Inferior parietal cortex (tissue), 1 donor: Measurements from ENCODE around the gene PEAR1.

Source experiments
- DNase-seq: peaks from one replicate; pipeline ENCODE4 v3.0.0-alpha.2; 2016; ENCODE audit errors: extremely low spot score

Gene PEAR1

DNA sequence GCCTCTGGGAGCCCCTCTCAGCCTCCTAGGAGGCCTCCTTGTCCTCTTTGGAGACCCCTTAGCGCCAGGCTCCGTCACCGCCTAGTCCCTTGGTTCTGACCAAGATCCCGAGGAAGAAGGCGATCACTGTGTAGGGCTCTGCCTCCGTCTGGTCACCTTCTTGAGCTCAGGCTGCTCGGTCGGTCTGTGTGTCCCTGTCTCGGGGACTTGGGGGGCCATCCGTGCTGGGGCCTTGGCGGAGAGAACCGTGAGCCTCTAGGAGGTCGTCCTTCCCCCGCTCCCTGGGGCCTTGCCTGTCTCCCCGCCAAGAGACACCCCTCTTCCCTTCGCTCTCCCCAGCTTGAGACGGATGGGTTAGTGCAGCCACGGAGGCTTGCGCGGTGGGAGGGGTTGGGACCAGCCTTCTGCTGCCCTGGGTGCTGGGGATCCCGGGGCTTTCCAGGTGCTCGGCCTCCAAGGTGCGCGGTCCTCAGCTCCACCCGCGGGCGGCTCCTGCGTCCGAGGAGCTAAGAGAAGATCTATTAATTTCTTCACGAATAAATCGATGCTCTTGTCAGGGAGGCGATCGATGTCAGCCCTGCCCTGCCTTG is 33.9 kb upstream of the PEAR1 start:
- no peak for DNase-seq

- DNase-seq, result peak; percentile 59
These were observed 33.3 kb upstream of the PEAR1 start for GRCh38 chr1:156860113-156860627.

GRCh38 chr1:156860628-156861423 is 32.7 kb upstream of the PEAR1 start, which contains the start of gene NTRK1:
NTRK1 (plus strand) TSS chr1:156860865; CDS start chr1:156860935, 70 bp downstream.
- no peak for DNase-seq

- no peak for DNase-seq
These were observed 30.9 kb upstream of the PEAR1 start for GRCh38 chr1:156862584-156862983.

GRCh38 chr1:156862997-156863599 is 30.4 kb upstream of the PEAR1 start:
- no peak for DNase-seq

DNA sequence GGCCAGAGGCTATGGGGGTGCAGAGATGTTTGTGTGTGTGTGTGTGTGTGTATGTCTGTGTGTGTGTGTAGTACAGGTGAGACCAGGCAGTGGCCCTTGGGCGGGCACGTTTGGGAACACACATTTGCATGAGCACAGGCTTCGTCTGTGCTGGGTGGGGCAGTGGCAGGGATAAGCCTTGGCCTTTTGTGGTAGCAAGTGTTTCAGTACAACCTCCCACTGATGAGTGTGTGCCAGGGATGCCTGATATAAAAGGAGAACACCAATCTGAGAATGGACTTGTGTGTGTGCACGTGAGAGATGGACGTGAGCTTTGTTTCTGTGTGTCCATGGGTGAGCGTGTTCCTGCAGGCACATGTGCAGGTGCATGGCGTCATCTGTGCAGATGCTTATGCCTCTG is 29.9 kb upstream of the PEAR1 start:
- DNase-seq, result no peak

DNA sequence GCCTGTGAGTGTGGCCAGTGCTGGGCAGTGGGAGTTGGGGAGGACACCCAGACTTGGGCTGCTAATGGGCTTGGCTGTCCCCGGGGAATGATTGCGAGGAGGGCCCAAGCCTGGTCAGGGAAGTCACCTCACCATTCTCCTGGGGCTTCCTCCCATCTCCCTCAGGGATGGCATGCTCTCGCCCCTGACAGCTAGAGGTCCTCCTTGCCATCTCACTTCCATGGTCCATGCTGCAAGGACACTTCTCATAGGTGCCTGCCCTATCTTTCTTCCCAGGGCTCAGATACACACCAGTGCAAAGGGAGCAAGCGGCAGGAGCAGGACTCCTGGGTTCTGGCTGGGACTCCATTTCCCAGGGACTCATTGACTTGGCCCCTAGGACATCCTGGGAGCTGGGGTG is 28.7 kb upstream of the PEAR1 start:
- no peak for DNase-seq

- DNase-seq, result no peak
These were observed 28.3 kb upstream of the PEAR1 start for GRCh38 chr1:156865258-156865657.

DNA sequence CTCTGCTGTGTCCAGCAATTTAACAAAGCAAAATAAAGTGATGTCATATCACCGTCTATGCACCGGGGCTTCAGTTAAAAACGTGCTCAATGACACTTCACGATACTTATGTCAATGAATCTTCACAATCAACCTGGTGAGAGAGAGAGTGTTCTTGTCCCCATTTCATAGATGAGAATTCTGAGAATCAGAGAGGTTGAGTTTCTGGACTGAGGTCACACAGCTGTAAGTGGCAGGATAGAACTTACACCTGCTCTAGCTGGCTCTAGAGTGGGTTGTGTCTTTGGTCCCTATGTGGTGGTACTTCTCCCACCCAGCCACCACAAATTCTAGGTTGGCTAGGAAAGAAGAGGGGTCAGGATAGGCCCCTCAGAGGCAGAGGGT is 27.7 kb upstream of the PEAR1 start:
- DNase-seq, result no peak

- no peak for DNase-seq
These were observed 27.1 kb upstream of the PEAR1 start for GRCh38 chr1:156866249-156866909.

DNA sequence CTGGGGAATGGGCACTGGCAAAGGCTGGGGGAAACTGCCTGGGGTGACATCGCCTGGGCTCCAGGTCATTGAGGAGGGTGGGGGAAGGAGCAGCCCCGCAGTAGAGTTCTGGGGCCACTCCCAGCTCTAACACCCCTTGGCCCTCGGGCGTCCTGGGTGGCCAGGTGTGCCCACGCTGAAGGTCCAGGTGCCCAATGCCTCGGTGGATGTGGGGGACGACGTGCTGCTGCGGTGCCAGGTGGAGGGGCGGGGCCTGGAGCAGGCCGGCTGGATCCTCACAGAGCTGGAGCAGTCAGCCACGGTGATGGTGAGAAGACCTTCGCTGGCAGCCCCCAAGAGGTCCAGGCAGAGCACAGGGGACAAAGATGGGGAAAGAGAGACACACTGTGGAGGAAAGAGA is 25.2 kb upstream of the PEAR1 start:
- no peak for DNase-seq

- no peak for DNase-seq
These were observed 24.1 kb upstream of the PEAR1 start for GRCh38 chr1:156869455-156869854.

GRCh38 chr1:156873659-156874058 is 19.9 kb upstream of the PEAR1 start:
- DNase-seq, result no peak

DNA sequence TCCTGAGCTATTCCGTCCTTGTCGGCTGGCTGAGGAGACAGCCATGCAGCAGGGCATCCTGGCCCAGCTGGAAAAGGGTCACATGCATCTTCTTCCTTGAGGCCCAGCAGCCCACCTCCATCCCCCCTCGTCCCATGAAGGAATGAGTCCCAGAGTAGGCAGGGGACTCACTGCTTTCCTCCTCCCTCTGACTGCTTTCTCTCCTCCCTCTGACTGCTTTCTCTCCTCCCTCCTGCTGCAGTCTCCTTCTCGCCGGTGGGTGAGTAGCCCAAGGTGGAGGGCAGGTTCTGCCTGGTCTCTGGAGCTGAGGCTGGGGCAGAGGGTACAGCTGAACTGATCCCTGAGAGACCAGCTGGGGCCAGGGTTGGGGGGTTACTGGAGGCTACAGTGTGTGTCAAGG is 19.4 kb upstream of the PEAR1 start:
- no peak for DNase-seq

GRCh38 chr1:156874572-156875340 is 18.8 kb upstream of the PEAR1 start:
- no peak for DNase-seq

DNA sequence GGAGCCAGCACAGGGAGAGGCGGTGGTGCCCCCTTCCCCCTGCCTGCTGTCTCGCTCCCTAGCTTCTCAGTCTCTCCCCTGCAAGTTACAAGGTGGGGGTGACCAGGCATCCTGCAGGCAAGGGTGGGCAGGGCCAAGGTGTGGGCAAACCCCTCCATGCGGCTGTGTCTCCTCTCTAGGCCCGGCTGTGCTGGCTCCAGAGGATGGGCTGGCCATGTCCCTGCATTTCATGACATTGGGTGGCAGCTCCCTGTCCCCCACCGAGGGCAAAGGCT is 18.2 kb upstream of the PEAR1 start:
- no peak for DNase-seq

DNA sequence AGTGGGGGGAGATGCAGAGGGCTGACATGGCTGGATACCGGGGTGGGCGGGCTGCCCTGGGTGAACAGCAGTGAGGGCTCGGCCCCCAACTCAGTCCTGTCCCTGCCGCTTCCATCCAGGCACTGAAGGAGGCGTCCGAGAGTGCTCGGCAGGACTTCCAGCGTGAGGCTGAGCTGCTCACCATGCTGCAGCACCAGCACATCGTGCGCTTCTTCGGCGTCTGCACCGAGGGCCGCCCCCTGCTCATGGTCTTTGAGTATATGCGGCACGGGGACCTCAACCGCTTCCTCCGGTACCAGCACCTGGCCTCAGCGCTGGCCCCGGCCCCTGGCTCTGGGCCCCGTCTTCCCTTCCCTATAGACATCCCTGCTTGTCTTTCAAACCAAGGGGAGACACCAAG is 17.2 kb upstream of the PEAR1 start:
- no peak for DNase-seq

DNA sequence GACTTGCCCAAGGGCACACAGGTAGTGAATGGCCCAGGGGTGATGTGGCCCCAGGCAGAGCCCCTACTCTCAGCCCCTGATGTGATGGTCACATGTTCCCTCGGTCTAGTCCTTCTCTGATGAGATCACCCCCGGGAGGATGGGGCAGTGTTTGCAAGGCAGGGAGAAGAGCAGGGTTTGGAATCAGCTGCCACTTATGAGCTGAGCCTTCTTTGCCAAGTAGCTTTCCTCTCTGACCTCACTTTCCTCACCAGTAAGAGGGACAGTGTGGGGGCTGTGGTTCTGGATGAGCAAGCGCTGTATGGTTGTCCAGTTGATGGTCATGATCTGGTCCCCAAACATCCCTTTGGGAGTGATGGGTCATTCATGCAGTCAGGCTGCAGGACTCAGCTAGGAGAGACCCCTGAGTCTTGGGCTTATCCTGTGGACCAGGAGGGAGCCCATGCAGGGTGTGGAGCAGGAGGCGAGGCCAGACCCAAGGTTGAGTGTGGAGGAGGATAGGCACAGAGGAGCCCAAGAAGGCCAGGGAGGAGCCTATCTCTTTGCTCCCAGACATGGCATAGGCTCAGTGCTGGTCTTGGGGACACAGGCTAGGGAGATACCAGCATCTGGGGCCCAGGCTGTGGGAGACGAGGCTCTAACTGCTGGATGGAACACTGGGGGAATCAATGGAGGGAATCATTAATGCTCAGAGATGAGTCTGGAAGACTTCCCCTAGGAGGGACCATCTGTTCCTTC is 15.9 kb upstream of the PEAR1 start:
- DNase-seq, result no peak

DNA sequence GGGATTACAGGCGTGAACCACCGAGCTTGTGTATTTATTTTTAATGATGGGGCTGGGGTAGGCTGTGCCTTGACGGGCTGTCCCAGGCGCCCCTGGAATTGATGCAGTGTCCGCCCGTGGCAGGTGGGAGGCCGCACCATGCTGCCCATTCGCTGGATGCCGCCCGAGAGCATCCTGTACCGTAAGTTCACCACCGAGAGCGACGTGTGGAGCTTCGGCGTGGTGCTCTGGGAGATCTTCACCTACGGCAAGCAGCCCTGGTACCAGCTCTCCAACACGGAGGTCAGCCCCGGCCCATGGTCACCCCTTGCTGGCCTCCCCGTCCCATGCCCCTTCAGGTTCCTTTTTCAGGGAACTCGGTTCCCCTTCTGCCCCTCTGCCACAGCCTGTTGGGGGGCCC is 13.6 kb upstream of the PEAR1 start:
- no peak for DNase-seq

DNA sequence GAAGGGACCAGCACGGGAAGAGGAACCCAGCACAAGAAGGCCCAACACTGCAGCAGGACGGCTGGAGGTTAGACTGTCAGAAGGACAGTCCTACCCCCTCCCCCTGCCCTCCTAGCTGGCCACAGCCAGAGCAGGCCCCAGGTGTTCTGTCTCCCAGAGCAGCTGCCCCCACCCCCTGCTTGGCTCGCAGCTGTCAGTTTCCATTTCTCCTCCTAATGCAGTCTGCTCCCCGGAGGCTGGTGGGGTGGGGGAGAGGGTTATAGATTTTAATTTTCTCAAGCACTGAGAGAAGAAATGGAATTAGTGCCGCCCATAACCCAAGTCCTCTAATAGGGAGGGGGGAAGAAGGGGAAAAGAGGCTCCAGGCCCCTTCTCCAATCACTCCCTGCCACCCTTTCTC is 13.0 kb upstream of the PEAR1 start:
- no peak for DNase-seq

- DNase-seq, result no peak
These were observed 12.4 kb upstream of the PEAR1 start for GRCh38 chr1:156881101-156881500.
